GM12878 (cell line): ENCODE results near the gene SUMF1. TPM values are rescaled to one million over a fixed set of nuclear protein-coding genes. Genes with fewer than 3 reads are reported as not detected.

Experiments used
- SIX5 ChIP-seq: IDR thresholded peaks from 2 replicates; pipeline ENCODE4 v1.6.1; 2011; ENCODE audit warnings: mild to moderate bottlenecking, low read depth, low read length, moderate library complexity; ENCODE audit not compliant: severe bottlenecking
- polyA plus RNA-seq, 11 experiments: library from polyadenylated mRNA; depleted of rRNA in 4 of 11; unstranded in 6 of 11; stranded (reverse) in 5 of 11; fragments of >200 nt; fragmentation: Nextera tagmentation in 4 of 11; fragmentation: Illumina TruSeq in 1 of 11; extraction: Ambion mirVana in 4 of 11; extraction: Trizol in 1 of 11; gene quantifications; 1 replicate in 1 of 11; 2 replicates in 10 of 11; pipeline versions ENCODE4 v1.2.1 to v1.2.3, GENCODE V29; 2011 to 2016; ENCODE audit warnings: inconsistent platforms in 2 of 11, missing spikeins in 2 of 11, low read depth in 1 of 11
- total RNA-seq, 4 experiments: library from RNA; depleted of rRNA in 3 of 4; stranded (reverse); fragments of >200 nt in 3 of 4; fragmentation: Illumina TruSeq in 1 of 4; extraction: Trizol in 1 of 4; gene quantifications; 2 replicates each; pipeline versions ENCODE4 v1.2.1 to v1.2.3, GENCODE V29; 2013 to 2021
- TF ChIP-seq, protein P1 (sequence below): IDR thresholded peaks from 2 replicates; pipeline ENCODE4 v1.6.1; 2012; ENCODE audit warnings: improper control_type of control experiment, low read depth, low read length; ENCODE audit not compliant: insufficient replicate concordance
- TF ChIP-seq, protein P2 (sequence below): fragments of 450-650 bp; IDR thresholded peaks from 2 replicates; pipeline ENCODE4 v1.6.1; 2017; ENCODE audit warnings: mild to moderate bottlenecking
- TF ChIP-seq, protein P3 (sequence below): fragments of 450-650 bp; conservative IDR thresholded peaks from 2 replicates; pipeline ENCODE4 v1.6.1; 2017; ENCODE audit warnings: mild to moderate bottlenecking, moderate library complexity

SUMF1 gene
- total and polyA plus RNA-seq, 10 of the 15 experiments (the other 5 are each of a cell fraction or from before 2014, with no cell fraction given), result 3.2 to 14.3 (median 8.5) TPM

DNA sequence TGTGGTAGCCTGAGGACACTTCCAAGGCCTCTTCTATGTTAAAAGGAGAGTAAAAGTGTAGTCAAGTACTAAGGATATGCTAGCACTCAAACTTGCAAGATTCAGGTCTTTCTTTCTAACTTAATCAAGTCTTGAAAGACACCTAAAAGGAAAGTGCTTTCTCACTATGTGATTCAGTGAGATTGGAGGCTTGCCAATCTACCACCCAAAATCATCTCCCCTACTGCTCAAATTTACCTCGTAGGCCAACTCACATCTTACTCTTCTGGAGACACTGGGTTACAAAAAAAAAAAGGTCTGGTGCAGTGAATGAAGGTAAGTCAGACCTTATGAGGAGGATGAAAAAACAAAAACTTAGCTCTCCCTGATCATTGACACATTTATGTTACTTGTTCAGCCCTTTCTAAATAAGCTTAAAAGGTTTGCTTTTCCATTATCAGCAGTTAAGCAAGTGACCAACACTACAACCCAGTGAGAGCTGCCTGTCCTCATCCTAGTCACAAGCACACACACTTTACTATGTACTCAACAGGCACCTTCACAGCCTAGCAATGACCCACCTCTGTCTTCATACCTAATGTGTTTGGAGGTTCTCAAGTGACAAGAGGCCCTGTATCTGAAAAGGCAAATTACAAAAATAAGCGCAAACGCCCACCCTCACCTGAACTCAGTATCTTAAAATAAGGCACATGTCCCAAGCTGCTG lies 19.6 kb downstream of the SUMF1 start (continued):
- TF ChIP-seq, protein P1, sequence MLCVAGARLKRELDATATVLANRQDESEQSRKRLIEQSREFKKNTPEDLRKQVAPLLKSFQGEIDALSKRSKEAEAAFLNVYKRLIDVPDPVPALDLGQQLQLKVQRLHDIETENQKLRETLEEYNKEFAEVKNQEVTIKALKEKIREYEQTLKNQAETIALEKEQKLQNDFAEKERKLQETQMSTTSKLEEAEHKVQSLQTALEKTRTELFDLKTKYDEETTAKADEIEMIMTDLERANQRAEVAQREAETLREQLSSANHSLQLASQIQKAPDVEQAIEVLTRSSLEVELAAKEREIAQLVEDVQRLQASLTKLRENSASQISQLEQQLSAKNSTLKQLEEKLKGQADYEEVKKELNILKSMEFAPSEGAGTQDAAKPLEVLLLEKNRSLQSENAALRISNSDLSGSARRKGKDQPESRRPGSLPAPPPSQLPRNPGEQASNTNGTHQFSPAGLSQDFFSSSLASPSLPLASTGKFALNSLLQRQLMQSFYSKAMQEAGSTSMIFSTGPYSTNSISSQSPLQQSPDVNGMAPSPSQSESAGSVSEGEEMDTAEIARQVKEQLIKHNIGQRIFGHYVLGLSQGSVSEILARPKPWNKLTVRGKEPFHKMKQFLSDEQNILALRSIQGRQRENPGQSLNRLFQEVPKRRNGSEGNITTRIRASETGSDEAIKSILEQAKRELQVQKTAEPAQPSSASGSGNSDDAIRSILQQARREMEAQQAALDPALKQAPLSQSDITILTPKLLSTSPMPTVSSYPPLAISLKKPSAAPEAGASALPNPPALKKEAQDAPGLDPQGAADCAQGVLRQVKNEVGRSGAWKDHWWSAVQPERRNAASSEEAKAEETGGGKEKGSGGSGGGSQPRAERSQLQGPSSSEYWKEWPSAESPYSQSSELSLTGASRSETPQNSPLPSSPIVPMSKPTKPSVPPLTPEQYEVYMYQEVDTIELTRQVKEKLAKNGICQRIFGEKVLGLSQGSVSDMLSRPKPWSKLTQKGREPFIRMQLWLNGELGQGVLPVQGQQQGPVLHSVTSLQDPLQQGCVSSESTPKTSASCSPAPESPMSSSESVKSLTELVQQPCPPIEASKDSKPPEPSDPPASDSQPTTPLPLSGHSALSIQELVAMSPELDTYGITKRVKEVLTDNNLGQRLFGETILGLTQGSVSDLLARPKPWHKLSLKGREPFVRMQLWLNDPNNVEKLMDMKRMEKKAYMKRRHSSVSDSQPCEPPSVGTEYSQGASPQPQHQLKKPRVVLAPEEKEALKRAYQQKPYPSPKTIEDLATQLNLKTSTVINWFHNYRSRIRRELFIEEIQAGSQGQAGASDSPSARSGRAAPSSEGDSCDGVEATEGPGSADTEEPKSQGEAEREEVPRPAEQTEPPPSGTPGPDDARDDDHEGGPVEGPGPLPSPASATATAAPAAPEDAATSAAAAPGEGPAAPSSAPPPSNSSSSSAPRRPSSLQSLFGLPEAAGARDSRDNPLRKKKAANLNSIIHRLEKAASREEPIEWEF, result no peak
- TF ChIP-seq, protein P2, sequence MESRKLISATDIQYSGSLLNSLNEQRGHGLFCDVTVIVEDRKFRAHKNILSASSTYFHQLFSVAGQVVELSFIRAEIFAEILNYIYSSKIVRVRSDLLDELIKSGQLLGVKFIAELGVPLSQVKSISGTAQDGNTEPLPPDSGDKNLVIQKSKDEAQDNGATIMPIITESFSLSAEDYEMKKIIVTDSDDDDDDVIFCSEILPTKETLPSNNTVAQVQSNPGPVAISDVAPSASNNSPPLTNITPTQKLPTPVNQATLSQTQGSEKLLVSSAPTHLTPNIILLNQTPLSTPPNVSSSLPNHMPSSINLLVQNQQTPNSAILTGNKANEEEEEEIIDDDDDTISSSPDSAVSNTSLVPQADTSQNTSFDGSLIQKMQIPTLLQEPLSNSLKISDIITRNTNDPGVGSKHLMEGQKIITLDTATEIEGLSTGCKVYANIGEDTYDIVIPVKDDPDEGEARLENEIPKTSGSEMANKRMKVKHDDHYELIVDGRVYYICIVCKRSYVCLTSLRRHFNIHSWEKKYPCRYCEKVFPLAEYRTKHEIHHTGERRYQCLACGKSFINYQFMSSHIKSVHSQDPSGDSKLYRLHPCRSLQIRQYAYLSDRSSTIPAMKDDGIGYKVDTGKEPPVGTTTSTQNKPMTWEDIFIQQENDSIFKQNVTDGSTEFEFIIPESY, result no peak
- no peak for TF ChIP-seq SIX5
- TF ChIP-seq, protein P3, sequence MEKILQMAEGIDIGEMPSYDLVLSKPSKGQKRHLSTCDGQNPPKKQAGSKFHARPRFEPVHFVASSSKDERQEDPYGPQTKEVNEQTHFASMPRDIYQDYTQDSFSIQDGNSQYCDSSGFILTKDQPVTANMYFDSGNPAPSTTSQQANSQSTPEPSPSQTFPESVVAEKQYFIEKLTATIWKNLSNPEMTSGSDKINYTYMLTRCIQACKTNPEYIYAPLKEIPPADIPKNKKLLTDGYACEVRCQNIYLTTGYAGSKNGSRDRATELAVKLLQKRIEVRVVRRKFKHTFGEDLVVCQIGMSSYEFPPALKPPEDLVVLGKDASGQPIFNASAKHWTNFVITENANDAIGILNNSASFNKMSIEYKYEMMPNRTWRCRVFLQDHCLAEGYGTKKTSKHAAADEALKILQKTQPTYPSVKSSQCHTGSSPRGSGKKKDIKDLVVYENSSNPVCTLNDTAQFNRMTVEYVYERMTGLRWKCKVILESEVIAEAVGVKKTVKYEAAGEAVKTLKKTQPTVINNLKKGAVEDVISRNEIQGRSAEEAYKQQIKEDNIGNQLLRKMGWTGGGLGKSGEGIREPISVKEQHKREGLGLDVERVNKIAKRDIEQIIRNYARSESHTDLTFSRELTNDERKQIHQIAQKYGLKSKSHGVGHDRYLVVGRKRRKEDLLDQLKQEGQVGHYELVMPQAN, result no peak
- TF ChIP-seq, all 136 proteins: peak for 0
